GM21360 (cell line): Measurements from ENCODE around the gene KIAA0930.
"Not testable (repeated sequence)": the region's sequence is repeated elsewhere in the genome, so short reads cannot be mapped to it uniquely, and the experiment has no call there.

Experiments
- ATAC-seq: cut with Tn5 transposase; IDR thresholded peaks from one replicate; pipeline ENCODE4 v1.9.1; 2021; ENCODE audit warnings: mild to moderate bottlenecking, moderate library complexity; ENCODE audit not compliant: unreplicated experiment

KIAA0930 gene

GRCh38 chr22:45204819-45205218 is 35.9 kb downstream of the KIAA0930 start:
- ATAC-seq: no peak

DNA sequence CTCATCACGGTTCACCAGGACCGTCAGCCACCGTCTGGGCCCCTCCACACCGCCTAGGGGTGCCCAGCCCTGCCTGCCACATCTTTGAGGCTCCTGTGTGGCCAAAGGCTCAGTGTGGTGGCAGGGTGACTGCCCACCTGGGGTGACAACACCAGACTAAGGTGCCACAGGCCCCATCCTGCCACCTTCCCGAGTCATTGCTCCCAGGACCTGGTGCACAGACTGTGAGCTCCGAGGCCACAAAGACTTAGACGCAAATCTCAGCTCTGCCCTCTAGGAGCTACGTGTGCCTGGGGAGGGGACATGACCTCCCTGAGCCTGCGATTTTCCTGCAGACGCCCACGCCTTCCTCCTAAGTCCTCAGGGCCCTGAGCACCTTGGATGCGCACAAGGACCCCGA is 36.5 kb downstream of the KIAA0930 start:
- ATAC-seq: no peak

- ATAC-seq: no peak
These were observed 37.3 kb downstream of the KIAA0930 start for GRCh38 chr22:45203150-45203951.

DNA sequence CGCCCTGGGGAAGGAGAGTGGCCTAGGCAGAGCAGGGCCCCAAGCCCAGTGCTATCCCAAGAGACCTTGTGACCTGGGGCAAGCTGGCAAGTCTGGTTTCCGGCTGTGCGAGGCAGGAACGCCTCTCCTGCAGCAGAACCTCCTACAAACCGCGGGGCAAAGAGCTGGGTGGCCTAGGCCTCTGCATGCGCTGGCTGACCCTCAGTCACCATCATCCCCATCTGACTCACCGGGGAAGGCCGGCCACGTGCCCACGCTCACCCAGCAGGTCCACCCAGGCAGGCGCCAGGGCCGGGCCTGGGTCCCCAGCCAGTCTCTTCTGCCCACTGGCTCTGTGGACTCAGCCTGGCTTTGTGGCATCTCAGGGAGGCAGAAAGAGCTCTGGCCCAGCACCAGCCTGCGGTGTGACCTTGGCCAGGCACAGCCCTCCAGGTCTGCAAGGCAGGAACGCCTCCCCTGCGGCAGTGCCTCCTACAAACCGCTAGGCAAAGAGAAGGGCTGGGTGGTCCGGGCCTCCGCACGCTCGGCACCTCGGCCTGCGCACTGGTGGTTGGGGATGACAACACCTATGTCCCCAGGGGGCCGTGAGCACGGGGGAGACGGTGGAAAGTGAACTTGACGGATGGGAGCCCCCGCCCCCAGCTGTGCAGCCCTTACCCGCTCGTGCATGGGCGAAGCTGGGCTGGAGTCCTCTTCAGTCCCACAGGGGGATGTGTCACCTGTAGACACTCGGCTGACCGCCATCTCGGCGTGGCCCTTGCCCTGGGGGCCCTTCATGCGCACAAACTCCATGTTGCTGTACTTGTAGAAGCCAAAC is 38.2 kb downstream of the KIAA0930 start:
- ATAC-seq: no peak

GRCh38 chr22:45201678-45202332 is 38.9 kb downstream of the KIAA0930 start:
- no peak for ATAC-seq

DNA sequence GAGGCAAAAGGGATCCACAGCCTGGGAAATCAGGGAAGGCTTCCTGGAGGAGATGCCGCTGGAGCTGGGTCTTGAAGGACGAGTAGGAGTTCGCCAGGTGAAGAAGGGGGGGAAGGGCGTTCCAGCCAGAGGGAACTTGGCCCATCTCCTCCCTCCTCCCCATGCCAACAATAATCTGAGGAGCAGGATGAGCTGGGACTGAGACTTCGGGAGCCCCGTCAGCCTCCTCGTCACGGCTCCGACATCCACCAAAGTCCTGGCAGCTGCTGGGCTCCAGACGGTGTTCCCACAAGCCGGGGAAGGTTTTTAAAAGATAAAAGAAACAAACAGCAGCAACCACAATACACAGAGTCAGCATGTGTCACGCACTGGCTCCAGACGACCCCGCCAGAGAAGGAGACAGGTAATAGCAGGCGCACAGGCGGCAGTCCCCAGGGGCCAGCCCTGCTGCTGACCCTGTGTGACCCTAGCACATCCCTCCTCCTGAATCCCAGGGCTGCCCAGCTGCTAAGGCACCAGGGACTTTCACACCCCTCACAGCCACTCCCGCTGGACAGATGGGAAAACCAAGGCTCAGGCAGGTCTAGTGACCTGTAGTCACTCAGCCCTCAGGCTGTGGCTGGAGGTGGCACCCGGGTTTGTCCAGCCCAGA is 39.7 kb downstream of the KIAA0930 start:
- no peak for ATAC-seq

DNA sequence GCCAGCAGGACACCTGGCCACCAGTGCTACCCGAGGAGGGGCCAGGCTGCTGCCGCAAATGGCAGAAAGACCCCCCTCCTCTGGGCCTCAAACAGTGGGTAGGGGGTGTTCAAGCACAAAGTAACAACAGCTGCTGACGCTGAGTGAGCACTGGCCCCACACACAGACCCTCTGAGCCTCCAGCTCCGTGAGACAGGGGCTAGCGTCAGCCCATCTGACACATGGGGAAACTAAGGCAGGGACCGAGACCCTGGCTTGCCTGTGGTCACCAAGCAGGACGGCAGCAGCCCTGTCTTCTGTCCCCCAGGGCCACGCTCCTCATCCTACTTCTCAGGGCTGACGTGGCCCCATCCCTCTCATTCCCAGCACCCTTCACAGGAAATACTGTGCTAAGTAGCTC is 40.5 kb downstream of the KIAA0930 start:
- ATAC-seq: no peak

- no peak for ATAC-seq
These were observed 41.0 kb downstream of the KIAA0930 start for GRCh38 chr22:45199723-45200122.

DNA sequence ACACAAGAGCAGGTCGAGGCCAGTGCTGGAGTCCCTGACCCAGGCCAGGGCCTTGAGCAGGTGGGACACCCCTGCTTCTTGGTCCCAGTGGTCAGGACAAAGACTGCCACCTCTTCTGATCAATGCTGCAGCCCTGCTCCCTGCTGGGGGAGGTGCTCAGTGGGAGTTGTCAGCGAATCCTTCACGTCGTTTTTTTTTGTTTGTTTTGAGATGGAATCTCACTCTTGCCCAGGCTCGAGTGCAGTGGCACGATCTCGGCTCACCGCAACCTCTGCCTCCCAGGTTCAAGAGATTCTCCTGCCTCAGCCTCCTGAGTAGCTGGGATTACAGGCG is 42.3 kb downstream of the KIAA0930 start:
- no peak for ATAC-seq

- ATAC-seq: no peak
These were observed 42.9 kb downstream of the KIAA0930 start for GRCh38 chr22:45197606-45198462.

GRCh38 chr22:45196926-45197605 is 43.6 kb downstream of the KIAA0930 start:
- no peak for ATAC-seq

- ATAC-seq: no peak
These were observed 44.4 kb downstream of the KIAA0930 start for GRCh38 chr22:45196308-45196707.

- ATAC-seq: no peak
These were observed 45.1 kb downstream of the KIAA0930 start for GRCh38 chr22:45195616-45196015.

DNA sequence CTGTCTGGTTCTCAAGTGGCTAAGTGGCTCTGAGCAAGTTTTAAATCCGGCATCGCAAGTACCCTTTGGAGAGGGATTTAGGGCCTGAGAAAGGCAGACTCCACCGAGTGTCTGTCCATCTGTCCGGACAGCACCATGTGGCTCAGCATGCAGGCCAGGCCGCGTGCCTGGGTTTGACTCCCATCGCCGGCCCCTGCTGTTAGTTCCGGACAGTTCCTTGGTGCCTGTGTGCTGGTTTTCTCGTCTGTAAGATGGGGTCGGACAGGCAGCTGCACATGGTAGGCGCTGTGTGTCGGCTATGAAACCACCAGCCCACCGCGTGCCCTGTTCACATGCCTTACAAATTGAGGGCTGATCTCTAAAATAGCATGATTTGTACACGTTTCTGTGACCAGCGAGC is 46.0 kb downstream of the KIAA0930 start:
- no peak for ATAC-seq

DNA sequence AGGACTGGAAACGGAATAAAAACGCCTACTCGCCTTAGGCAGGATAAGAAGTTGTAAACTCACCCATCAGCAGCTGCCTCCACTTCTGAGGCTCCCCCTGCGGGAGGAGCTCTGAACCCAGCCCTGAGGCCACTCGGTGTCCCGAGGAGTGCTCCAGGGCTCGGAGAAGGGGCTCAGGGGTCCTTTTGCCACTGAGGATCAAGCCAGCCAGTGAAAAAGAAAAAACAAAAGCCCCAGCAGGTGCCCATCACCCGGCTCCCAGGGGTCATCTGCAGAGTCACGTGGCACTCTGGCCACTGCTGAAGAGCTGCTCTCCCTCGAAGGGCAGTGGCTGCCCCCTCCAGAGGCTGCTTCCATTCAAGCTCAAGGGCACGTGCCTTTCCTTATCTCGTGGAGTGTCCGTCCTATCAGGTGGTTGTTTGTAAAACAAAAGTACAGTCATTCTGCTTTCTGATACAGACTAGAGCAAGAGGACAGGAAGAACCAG is 48.0 kb downstream of the KIAA0930 start:
- ATAC-seq: no peak

- ATAC-seq: not testable (repeated sequence)
These were observed 48.9 kb downstream of the KIAA0930 start for GRCh38 chr22:45191746-45192145.

- ATAC-seq: no peak
These were observed 50.4 kb downstream of the KIAA0930 start for GRCh38 chr22:45190202-45190872.

- no peak for ATAC-seq
These were observed 51.9 kb downstream of the KIAA0930 start for GRCh38 chr22:45188779-45189178.

DNA sequence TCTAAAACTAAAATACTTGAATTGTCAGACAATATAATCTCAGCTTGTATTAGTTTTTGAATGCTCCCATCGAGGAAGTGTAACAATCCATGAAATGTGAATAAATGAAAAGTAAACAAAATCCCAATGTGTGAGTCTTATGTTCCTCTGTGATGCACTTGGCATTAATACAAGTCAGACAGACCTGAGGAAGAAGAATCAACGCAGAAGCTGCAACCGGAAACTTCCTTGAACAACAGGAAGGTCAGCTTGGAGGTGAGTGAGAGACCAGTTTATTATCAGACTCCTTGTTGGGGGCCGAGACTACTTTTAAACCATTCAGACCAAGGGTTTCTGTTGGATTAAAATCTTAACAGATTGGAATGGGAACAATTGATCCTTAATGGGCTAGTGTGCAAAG is 52.8 kb downstream of the KIAA0930 start:
- ATAC-seq: no peak
